GM18868 (cell line): ENCODE results near the gene SMIM15.

Experiments
- ATAC-seq: cut with Tn5 transposase; IDR thresholded peaks from one replicate; pipeline ENCODE4 v1.9.1; 2021; ENCODE audit warnings: mild to moderate bottlenecking, moderate library complexity; ENCODE audit not compliant: unreplicated experiment

The SMIM15 gene

GRCh38 chr5:61160497-61160896 lies 1.8 kb downstream of the SMIM15 start:
- ATAC-seq: no peak

GRCh38 chr5:61159836-61160235 lies 2.4 kb downstream of the SMIM15 start:
- no peak for ATAC-seq

- no peak for ATAC-seq
Measured at GRCh38 chr5:61159070-61159469, 3.2 kb downstream of the SMIM15 start.

DNA sequence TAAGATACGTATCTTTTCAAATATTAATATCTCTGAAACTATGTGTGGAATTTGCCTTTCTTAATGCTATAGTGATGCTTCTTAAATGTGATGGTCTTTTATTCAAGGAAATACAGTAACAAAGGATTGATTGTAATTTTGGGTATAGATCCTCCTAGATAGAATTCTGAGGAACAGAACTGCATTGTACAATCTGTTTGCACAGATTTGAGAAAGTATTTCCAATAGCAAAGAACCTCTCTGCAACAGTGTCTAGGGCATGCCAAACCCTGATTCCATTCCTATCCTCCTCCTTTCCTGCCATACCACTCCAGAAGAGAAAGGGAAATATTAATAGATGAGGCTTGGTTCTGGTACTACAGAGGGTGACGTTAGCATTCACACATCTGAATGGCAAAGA lies 10.4 kb downstream of the SMIM15 start:
- ATAC-seq: no peak

DNA sequence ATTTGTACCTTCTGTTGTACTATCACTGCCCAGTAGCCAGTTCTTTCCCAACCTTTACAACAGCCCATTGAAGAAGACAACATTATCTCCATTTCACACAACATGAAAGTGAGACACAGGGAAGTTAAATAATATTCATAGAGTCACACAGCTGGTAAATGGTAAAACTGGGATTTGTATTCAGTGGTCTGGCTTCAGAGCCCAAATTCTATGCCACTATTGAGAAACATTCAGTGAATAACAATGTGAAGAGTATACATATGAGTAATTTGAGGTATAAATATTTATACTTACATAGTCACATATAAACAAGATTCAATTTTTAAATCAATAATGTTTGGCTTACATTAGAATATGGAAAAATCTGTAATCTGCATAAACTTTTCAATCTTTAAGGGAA lies 13.8 kb downstream of the SMIM15 start:
- ATAC-seq: no peak

DNA sequence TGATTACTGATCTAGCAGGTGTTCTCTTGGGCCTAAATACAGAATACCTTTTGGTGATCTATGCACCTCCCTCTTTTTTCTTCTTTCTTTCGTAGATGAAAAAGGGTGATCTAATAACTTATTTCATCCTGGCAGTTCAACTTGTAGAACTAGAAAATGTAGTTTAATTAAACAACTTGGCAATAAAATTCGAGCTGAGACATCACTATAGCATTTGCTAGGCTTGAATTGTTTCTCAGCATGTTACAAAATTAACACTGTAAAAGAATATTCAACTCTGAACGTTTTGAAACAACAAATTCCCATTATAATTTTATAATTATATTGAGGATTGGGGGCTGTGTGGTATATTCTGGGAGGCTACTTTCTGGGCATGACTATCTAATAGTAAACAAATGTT lies 19.5 kb downstream of the SMIM15 start:
- ATAC-seq: no peak

- no peak for ATAC-seq
Measured at GRCh38 chr5:61142391-61142790, 19.9 kb downstream of the SMIM15 start.

- ATAC-seq: no peak
Measured at GRCh38 chr5:61141801-61142200, 20.5 kb downstream of the SMIM15 start.

DNA sequence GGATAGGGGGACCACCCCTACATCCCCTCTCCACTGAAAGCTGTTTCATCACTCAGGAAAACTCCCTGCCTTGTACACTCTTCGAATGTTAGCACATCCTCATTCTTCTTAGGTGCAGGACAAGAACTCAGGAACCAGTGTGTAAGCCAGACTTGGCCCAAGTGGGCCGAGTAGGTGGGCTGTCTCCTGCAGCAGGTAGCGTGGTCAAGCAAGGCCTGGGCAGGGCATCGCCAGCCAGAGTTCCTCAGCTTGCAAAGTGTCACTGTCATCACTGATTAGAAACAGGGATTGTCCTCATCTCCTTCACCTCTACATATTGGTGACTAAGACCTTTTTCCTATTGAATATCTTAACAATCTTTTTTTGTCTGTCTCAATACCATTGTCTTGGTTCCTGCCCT lies 22.3 kb downstream of the SMIM15 start:
- ATAC-seq: no peak

GRCh38 chr5:61139094-61139873 lies 23.0 kb downstream of the SMIM15 start:
- ATAC-seq: peak; percentile 61

- ATAC-seq: no peak
Measured at GRCh38 chr5:61137835-61138234, 24.4 kb downstream of the SMIM15 start.

DNA sequence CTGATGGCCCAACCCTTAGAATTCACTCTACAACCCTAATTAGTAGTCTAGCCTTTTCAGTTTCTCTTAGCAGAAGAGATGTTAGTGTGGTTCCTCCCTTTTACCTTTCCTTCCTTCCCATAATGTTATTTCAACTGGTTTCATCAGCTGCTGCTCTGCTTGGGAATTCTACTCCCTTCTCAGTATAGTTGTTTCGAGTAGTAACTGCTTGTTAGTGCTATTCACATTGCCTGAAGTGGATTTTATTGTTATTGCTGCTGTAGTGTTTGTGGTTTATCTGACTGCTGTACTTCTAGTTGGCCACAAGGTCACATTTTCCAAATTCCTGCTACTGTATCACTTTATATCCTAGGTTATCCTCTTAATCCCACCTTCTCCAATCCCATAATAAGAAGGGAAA lies 29.7 kb downstream of the SMIM15 start:
- no peak for ATAC-seq

- no peak for ATAC-seq
Measured at GRCh38 chr5:61130289-61130688, 32.0 kb downstream of the SMIM15 start.

DNA sequence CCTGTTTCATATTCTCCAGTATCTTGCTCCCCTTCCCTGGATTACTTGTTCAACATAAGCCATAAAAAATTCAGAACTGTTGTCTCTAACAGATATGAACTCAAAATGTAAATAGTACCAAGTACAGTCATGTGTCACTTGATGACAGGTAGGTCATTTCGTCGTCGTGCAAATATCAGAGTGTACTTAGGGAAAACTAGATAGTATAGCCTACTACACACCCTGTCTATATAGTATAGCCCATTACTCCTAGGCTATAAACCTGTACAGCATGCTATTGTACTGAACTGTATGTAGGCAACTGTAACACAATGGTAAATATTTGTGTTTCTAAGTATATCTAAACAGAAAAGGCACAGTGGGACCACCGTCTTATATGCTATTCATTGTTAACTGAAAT lies 39.1 kb downstream of the SMIM15 start:
- no peak for ATAC-seq

DNA sequence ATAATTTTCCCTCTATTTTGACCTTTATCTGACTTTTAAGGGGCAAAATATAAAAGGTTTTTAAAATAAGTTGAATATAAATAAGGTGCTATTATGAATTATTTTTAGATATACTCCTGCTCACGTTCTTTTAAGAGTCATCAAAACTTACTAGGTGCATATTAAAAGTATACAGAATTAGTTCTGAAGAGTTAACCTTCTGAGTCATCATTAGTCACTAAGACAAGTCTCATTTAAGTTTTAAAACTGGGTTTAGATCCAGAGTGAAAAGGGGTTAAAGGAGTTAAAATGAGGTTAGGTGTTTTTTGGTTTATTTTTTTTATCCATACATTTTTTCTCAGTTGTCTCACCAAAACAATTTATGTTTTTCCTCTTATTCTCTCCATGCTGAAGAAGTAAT lies 41.7 kb downstream of the SMIM15 start:
- no peak for ATAC-seq

GRCh38 chr5:61119066-61119465 lies 43.2 kb downstream of the SMIM15 start:
- ATAC-seq: no peak

DNA sequence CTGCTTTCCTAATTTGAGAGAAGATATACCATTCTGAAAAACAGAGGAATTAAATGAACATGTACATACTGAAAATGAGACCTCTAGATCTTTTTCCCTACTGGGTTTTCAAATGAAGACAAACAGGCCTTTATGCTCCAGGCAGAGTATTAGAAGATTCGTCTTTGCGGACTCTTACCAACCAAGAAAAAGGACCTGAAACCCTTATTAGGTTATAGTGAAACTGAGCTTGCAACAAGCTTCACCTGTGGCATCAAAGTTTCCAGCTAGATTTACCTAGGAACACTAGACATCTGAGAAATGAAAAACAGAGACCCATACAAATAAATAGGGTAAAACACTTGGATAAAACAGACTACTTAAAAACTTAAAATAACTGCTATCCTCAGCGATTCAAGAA lies 46.3 kb downstream of the SMIM15 start:
- peak; percentile 92 for ATAC-seq

GRCh38 chr5:61114441-61114840 lies 47.8 kb downstream of the SMIM15 start:
- ATAC-seq: no peak
